Glomerular visceral epithelial cell (primary cell): ENCODE data around the gene NWD2.

Experiments used
- DNase-seq: peaks from one replicate; pipeline ENCODE4 v3.0.0-alpha.2; 2016; ENCODE audit errors: extremely low spot score

Gene NWD2

DNA sequence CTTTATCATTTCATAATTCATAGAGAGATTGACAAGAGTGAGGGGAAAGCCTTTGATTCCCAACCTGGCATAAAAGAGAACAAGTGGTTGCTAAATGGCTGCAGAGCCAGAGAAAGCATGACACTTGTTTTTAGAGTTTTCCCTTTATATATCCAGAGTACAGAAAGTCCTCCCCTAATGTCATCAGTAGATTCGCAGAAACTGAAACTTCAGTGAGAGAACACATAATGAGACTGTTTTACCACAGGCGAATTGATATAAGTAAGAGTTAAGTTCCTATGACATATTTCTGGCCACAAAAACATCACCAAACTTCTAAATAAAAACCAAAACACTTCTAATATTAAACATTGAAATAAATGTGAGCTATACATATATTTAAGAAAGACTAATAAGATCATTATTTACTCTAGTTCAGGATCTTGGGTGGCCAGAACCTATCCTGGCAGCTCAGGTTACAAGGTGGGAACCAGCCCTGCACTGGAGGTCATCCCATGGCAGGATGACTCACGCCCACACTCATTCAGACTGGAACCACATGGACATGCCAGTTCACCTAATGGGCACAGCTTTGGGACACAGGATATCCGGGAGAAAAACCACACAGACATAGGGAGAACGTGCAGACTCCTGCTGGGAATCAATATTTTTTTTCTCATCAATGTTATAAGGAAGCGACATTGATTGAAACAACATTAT, 35.5 kb downstream of the NWD2 start:
- DNase-seq = peak; percentile 15

GRCh38 chr4:37299468-37299867, 54.9 kb downstream of the NWD2 start:
- no peak for DNase-seq

- DNase-seq = no peak
Measured at GRCh38 chr4:37304612-37305011, 60.1 kb downstream of the NWD2 start.

DNA sequence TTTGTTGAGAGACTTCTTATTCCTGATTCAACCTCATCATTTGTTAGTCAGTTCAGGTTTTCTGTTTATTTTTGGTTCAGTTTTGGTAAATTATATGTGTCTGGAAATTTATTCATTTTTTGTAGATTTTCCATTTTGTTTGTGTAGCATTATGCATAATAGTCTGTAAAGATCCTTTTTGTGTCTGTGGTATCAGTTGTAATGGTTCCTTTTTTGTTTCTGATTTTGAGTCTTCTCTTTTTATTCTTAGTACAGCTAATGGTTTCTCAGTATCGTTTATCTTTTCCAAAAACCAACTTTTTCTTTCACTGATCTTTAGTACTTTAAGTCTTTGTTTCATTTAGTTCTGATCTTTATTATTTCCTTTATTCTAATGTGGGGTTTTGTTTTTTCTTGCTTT, 61.4 kb downstream of the NWD2 start:
- DNase-seq = no peak

DNA sequence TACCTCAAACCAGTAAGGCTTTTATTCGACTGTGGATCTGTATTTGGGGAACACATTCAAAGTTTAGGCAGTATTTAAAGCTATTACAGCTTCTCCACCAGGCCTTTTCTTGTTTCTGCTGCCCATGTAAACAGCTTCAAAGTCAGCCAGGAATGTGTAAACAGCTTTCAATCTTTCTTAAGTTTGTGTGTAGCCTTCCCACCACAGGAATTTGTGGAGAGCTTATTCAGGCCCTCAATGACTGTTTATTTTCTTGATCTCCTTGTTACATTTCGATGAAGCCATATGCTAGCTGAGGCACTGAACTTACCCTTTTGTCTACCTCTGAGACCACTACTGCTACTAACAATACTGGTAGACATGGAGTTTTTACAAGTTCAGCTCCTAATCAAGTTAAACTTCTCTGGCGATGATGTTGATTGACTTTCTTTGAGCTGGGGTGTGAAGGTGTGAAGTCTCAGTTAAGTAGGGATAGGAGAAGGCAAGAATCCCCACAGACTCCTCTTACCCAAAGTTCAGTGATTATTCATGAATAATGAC, 72.6 kb downstream of the NWD2 start:
- DNase-seq = no peak

DNA sequence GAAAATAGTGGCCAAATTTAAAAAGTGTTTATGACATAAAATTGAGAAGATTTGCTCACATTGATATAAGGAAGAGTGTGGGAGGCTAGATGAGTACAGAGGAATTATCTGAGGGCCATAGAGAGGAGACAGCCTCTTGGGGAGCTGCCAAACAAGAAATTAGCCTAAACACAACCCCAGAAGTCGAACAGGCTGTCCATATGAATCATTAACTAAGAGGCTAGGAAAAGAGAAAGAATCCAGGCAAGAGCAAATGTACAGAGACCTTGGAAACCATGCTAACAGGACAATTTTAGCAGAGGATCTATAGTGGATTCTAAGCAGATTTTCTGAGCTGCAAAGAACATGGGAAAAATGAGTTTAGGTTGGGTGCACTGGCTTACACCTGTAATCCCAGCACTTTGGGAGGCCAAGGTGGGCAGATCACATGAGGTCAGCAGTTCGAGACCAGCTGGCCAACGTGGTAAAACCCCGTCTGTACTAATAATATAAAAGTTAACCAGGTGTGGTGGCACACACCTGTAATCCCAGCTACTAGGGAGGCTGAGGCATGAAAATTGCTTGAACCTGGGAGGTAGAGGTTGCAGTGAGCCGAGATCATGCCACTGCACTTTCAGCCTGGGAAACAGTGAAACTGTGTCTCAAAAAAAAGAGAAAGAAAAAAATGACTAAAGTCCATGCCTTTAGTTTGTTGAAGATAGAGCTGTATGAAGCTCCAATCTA, 76.1 kb downstream of the NWD2 start:
- no peak for DNase-seq

DNA sequence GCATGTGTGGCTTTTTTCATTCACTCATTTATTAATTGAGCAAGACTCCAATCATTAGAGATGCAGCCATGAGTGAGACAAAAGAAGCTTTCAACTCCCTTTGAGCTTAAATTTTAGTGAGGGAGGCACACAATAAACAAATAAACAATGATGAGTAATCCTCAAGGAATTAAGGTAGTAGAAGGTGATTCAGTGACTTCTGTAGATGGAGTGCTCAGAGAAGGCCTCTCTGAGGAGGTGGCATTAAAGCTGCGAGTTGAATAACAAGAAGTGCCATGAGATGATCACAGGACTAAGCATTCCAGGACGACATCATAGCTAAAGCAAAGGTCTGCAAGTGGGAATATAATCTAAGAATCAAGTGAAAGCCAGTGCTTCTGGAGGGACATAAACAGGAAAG, 77.6 kb downstream of the NWD2 start:
- DNase-seq = no peak

GRCh38 chr4:37324546-37324945, 80.0 kb downstream of the NWD2 start:
- no peak for DNase-seq

DNA sequence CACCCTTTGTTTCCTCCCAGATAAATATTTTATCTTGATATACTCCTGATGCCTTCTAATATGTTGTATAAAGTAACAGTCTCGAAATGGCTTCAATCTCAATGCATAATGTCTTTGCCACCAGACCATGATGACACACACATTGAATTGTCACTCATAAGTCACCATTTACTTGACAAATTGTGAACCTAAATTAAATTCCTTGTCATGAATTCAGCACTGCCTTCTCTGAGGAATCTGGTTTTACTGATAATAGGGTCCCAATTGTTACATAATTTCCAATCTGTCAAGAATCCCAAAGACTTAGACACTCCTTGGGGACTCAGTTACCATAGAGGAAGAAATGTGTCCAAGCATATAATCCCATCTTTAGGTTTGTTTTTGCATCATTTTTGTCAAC, 82.3 kb downstream of the NWD2 start:
- DNase-seq = no peak

- no peak for DNase-seq
Measured at GRCh38 chr4:37338972-37339371, 94.4 kb downstream of the NWD2 start.

- no peak for DNase-seq
Measured at GRCh38 chr4:37358748-37359147, 114.2 kb downstream of the NWD2 start.

GRCh38 chr4:37359261-37359660, 114.7 kb downstream of the NWD2 start:
- no peak for DNase-seq

DNA sequence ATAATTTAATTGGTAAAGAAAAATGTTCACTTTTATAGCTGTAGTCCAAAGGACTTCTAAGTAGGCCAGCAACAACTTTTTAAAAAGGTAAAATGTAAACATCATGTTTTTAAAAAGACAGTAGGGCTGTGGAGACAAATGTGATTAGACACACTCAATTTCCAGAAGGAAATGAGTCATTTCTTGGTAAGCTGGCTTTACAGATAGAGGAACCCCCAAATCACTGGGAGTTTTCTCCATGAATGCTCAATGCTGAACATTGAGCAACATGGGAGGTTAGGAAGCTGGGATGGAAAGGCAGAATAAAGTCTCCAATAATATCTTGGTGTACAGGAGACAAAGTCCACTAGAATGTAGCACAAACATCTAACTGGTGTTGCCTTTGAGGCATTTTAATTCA, 121.3 kb downstream of the NWD2 start:
- DNase-seq = peak; percentile 7

DNA sequence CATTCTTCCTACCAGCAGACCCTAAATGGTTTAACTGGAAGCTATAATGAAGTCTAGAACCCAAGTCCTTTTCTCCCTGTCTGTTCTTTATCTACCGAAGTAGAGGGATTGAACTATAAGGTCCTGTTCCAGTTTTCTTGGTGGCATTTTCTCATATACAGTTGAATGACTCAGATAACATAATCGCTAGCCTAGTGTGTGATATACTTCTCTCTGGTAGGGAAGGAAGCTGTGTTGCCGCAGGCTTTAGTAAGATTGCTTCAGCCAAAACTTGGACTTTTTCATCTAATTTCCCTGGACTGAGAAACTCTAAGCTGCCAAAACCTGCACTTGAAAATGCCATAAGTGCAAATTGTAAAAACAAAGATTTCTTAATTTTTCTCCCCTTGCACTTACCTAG, 123.4 kb downstream of the NWD2 start:
- DNase-seq = no peak

DNA sequence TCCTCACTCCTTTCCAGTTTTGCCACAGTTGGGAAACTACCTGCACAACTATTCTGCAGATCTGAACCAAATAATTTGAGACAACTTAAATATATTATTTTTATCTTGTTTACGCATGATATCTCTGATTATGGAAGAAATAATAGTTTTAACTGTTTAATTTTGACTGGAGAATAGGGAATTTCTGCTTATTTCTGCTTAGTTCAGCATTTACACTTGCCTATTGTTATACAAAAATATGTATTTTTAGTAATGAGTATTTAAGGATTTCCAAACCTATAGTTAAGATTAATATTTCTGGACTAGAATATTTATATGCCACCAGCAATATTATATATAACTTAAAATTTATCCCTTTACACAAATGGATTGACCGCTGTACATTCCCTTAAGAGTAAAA, 125.5 kb downstream of the NWD2 start:
- DNase-seq = no peak

DNA sequence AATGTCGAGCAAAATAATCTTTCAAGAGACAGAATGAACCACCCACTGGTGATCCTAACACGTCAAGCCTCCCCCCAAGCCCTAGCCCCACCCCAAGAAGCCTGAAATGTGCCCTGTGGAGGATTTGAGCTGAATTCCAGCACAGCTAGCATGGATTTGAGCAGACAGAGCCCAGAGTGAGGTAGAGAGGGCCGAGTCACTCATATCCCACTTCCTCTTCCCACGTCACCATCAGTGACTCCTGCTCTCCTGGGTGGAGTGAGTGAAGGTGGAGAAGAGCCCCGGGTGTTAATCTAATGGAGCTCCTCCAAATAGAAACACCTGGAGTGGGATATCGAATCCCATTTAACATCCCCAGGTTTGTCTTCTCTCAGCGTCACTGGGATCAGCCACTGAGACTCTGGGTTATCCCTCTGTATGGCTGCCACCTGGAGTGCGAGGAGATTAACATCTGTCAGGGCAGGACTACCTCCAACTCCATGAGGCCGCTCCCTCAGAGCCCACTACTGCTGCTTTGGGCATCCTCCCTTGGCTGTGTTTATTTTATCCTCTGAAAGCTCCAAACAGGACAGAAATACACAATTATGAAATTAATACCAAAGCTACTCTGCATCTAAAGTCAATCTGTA, 136.6 kb downstream of the NWD2 start:
- no peak for DNase-seq

DNA sequence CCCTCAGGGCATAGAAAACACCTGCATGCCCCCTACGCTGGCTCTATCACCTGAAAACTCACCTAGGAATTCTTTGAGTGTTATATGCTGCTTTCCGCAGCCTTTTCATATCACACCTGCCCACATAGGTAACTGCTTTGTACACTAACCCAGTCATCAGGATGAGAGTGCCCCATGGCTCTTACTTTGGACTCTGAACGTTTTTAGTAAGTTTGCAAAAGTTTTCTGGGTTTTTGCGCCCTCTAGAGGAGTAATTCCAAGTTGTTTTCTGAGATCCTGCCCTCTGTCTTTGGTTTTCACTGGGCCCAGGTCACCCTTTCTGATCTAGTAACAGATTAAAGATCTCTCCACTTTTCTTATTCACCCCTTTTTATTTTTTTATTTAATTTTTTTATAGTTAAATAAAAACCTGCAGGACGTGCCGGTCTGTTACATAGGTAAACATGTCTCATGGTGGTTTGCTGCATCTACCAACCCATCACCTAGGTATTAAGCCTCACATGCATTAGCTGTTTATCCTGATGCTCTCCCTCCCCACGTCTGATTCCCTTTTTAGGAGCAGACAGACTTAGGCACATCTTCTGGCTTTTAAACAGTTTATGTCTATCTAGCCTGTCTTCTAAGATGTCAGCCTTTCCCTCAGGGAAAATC, 139.2 kb downstream of the NWD2 start:
- DNase-seq = peak; percentile 44

DNA sequence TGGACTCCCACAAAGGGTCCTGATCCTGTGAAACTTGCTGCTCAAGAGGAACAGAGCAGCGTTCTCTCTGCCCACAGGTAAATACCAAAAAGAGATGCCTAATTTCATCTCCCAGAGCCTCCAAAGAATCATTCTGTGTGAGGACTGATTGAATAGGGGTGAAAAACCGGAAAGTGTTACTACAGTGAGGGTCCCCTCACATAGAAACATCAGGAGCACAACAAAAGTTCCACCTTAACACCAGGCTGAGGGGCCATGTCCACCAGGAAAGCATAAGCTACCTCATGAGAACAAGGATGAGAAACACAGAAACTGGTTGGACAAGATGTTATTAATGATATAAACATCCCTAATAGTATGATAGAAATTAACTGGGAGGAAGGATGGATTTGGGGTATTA, 140.9 kb downstream of the NWD2 start:
- DNase-seq = no peak

DNA sequence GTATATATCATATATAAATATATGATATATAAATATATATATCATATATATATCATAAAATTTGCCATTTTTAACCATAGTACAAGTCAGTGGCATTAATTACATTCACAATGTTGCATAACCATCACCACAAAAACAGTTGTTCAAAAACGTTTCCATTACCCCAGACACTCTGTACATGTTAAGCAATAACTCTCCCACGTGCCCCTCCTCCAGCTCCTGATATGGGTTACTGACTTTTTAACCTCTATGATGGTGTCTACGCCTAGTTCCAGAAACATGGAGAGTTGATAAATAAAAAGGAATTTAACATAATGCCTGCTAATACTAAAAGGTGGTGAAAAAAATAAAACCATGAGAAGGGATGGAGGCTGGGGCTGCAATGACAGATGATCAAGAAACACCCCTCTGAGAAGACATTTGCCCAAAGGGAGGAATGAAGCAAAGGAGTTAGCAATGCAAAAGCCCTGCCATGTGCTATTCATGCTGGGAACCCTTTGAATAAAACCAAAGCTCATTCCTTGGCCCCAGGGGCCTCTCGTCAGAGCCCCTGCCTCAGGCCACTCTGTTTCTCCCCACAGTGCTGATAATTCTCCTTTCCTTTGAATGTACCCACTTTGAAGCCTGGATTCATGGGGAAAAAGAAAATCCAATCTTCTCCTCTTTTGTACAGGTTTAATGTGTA, 144.3 kb downstream of the NWD2 start:
- DNase-seq = no peak

- no peak for DNase-seq
Measured at GRCh38 chr4:37389366-37389765, 144.8 kb downstream of the NWD2 start.

- DNase-seq = peak; percentile 58
Measured at GRCh38 chr4:37389967-37390580, 145.5 kb downstream of the NWD2 start.
